IMR-90 (cell line): ENCODE data around the gene COL5A1. TPM values are rescaled to one million over a fixed set of nuclear protein-coding genes. Genes with fewer than 3 reads are reported as not detected.

Source experiments
- ATAC-seq: fragments of 200-7000 bp; cut with Tn5 transposase; 2 replicates; pipeline ENCODE4 v1.9.1; 2020; ENCODE audit warnings: low read depth, mild to moderate bottlenecking, moderate library complexity
- BruUV-seq: library from RNA; stranded (reverse); fragments of 400-500 nt; replicated peaks from 2 replicates; lab custom pipeline; 2021; lab: Mats Ljungman, UMichigan
- CTCF ChIA-PET: fragments of 300-600 bp; formaldehyde crosslinking; extraction: SDS; loops from one replicate; lab custom pipeline; 2021; ENCODE audit warnings: antibody characterized with exemption; lab: Yijun Ruan, JAX
- POLR2A ChIA-PET: fragments of 300-600 bp; sonication (Branson Sonifier 250); formaldehyde crosslinking; loops from one replicate; lab custom pipeline; 2022; ENCODE audit warnings: antibody characterized with exemption; ENCODE audit not compliant: unreplicated experiment; lab: Charles Lee
- DNase-seq: peaks from one replicate; pipeline ENCODE4 v3.0.0; 2013
- H2AFZ ChIP-seq: replicated peaks from 2 replicates; pipeline ENCODE3; 2013; ENCODE audit warnings: low read length, mild to moderate bottlenecking; ENCODE audit not compliant: poor library complexity
- H2AK5ac ChIP-seq: 2 replicates; pipeline ENCODE4 v1.6.1; 2013; ENCODE audit warnings: low read depth, low read length, inconsistent platforms
- H2AK9ac ChIP-seq: replicated peaks from 2 replicates; pipeline ENCODE3; 2013; ENCODE audit warnings: mild to moderate bottlenecking, low read depth, low read length, moderate library complexity; ENCODE audit not compliant: poor library complexity
- H2BK120ac ChIP-seq: 2 replicates; pipeline ENCODE4 v1.6.1; 2013; ENCODE audit warnings: low read depth, low read length, inconsistent platforms
- H2BK15ac ChIP-seq: 3 replicates; pipeline ENCODE4 v1.6.1; 2013; ENCODE audit warnings: low read depth, low read length, inconsistent platforms
- H2BK20ac ChIP-seq: 2 replicates; pipeline ENCODE4 v1.6.1; 2013; ENCODE audit warnings: low read depth, mild to moderate bottlenecking, inconsistent platforms, low read length, moderate library complexity
- H2BK5ac ChIP-seq: 2 replicates; pipeline ENCODE4 v1.6.1; 2013; ENCODE audit warnings: mild to moderate bottlenecking, low read depth, low read length, inconsistent platforms; ENCODE audit not compliant: poor library complexity, severe bottlenecking
- H3K14ac ChIP-seq: replicated peaks from 2 replicates; pipeline ENCODE4 v1.6.1; 2013; ENCODE audit warnings: low read depth, low read length, inconsistent platforms
- H3K18ac ChIP-seq: 2 replicates; pipeline ENCODE4 v1.6.1; 2013; ENCODE audit warnings: low read depth, low read length, control low read depth
- H3K23ac ChIP-seq: 2 replicates; pipeline ENCODE4 v1.6.1; 2013; ENCODE audit warnings: low read depth, low read length, inconsistent platforms
- H3K27ac ChIP-seq: 2 replicates; pipeline ENCODE4 v1.5.1; 2013; ENCODE audit warnings: mild to moderate bottlenecking, control low read depth, low read length; ENCODE audit not compliant: insufficient read depth
- H3K27me3 ChIP-seq: 2 replicates; pipeline ENCODE4 v1.6.1; 2013; ENCODE audit warnings: low read length; ENCODE audit not compliant: control insufficient read depth, insufficient read depth
- H3K36me3 ChIP-seq: 2 replicates; pipeline ENCODE4 v1.6.1; 2013; ENCODE audit warnings: low read length, mixed read lengths; ENCODE audit not compliant: control insufficient read depth, insufficient read depth
- H3K4ac ChIP-seq: 2 replicates; pipeline ENCODE4 v1.6.1; 2013; ENCODE audit warnings: low read depth, low read length, inconsistent platforms
- H3K4me1 ChIP-seq: 2 replicates; pipeline ENCODE4 v1.6.1; 2013; ENCODE audit warnings: low read length, mixed read lengths; ENCODE audit not compliant: control insufficient read depth, insufficient read depth
- H3K4me2 ChIP-seq: 2 replicates; pipeline ENCODE4 v1.6.1; 2013; ENCODE audit warnings: low read depth, mild to moderate bottlenecking, control low read depth, low read length, moderate library complexity
- H3K4me3 ChIP-seq: 2 replicates; pipeline ENCODE4 v1.5.1; 2013; ENCODE audit warnings: low read depth, mild to moderate bottlenecking, control low read depth, low read length, moderate library complexity; ENCODE audit not compliant: insufficient read depth
- H3K56ac ChIP-seq: 2 replicates; pipeline ENCODE4 v1.6.1; 2013; ENCODE audit warnings: low read length, inconsistent platforms; ENCODE audit not compliant: insufficient read depth; ENCODE audit errors: extremely low read depth
- H3K79me1 ChIP-seq, 2 experiments: 2 replicates each; pipeline ENCODE4 v1.6.1; 2013; ENCODE audit warnings: low read length in 2 of 2, inconsistent platforms in 1 of 2, low read depth in 1 of 2
- H3K9ac ChIP-seq: 2 replicates; pipeline ENCODE4 v1.6.1; 2013; ENCODE audit warnings: low read depth, low read length, control low read depth
- H3K9me1 ChIP-seq: 2 replicates; pipeline ENCODE4 v1.6.1; 2013; ENCODE audit warnings: low read length, inconsistent platforms; ENCODE audit not compliant: insufficient read depth
- H3K9me3 ChIP-seq: 2 replicates; pipeline ENCODE4 v1.6.1; 2013; ENCODE audit warnings: low read length; ENCODE audit not compliant: control insufficient read depth, insufficient read depth
- H4K20me1 ChIP-seq: 2 replicates; pipeline ENCODE4 v1.6.1; 2013; ENCODE audit warnings: low read length, inconsistent platforms; ENCODE audit not compliant: insufficient read depth
- H4K5ac ChIP-seq: 2 replicates; pipeline ENCODE4 v1.6.1; 2013; ENCODE audit warnings: mild to moderate bottlenecking, low read depth, low read length, control low read depth
- H4K8ac ChIP-seq, 2 experiments: 2 replicates each; pipeline ENCODE4 v1.6.1; 2013; ENCODE audit warnings: low read depth in 2 of 2, low read length in 2 of 2, control low read depth in 1 of 2, inconsistent platforms in 1 of 2
- H4K91ac ChIP-seq: 2 replicates; pipeline ENCODE4 v1.6.1; 2013; ENCODE audit warnings: low read depth, low read length, inconsistent platforms; ENCODE audit not compliant: insufficient read depth
- CEBPB ChIP-seq: IDR thresholded peaks from 2 replicates; pipeline ENCODE4 v1.6.1; 2012; ENCODE audit warnings: low read depth, low read length, improper control_type of control experiment
- CTCF ChIP-seq: conservative IDR thresholded peaks from 2 replicates; pipeline ENCODE4 v1.5.1; 2012; ENCODE audit warnings: mild to moderate bottlenecking, low read depth, low read length, improper control_type of control experiment
- POLR2A ChIP-seq: IDR thresholded peaks from 2 replicates; pipeline ENCODE4 v1.6.1; 2012; ENCODE audit warnings: mild to moderate bottlenecking, low read depth, low read length
- USF2 ChIP-seq: fragments of 150-350 bp; IDR thresholded peaks from 2 replicates; pipeline ENCODE4 v1.6.1; 2017; ENCODE audit warnings: mild to moderate bottlenecking, antibody characterized with exemption, low read length, low read depth
- WGBS, 2 experiments: methylation state at CpG; one replicate each; pipeline versions ENCODE4 v1.1.5 to v1.1.7; 2013; ENCODE audit warnings: missing lambda C conversion rate in 2 of 2; ENCODE audit not compliant: insufficient read length in 1 of 2; ENCODE audit errors: extremely low coverage in 2 of 2; 5-methylcytosine and 5-hydroxymethylcytosine counted together
- dilution Hi-C: fragments of 300-500 bp; cut with HindIII; formaldehyde crosslinking; loops from one replicate; pipeline ENCODE4 v1.14.3; 2018; ENCODE audit warnings: low sequenced_read_pairs; ENCODE audit not compliant: unreplicated experiment
- in situ Hi-C: fragments of 300-500 bp; cut with MboI; formaldehyde crosslinking; loops from 3 replicates; pipeline ENCODE4 v1.14.3; 2019; ENCODE audit warnings: low sequenced_read_pairs, inconsistent platforms, mixed read lengths
- intact Hi-C: fragments of 100-400 bp; cut with micrococcal nuclease; formaldehyde crosslinking; loops from 2 replicates; pipeline ENCODE4 v1.10.0; 2022
- polyA plus RNA-seq, 3 experiments: library from polyadenylated mRNA; depleted of rRNA; stranded (reverse); fragments of >200 nt; gene quantifications; 2 replicates each; pipeline ENCODE4 v1.2.3, GENCODE V29; 2012; ENCODE audit warnings: low replicate concordance in 1 of 3
- total RNA-seq: library from RNA; depleted of rRNA; stranded (reverse); fragments of >200 nt; gene quantifications from 2 replicates; pipeline ENCODE4 v1.2.3, GENCODE V29; 2012

The COL5A1 gene
- total and polyA plus RNA-seq, 2 of the 4 experiments (the other 2 are of a cell fraction), result 19.2 to 173 TPM

GRCh38 chr9:134781591-134782302, 140.1 kb downstream of the COL5A1 start:
- H4K91ac ChIP-seq, result no peak overlapping the region

More at GRCh38 chr9:134781591-134782302, 140.1 kb downstream of the COL5A1 start:
- H3K4ac ChIP-seq, result no peak overlapping the region
- H4K5ac ChIP-seq, result no peak overlapping the region
- no peak overlapping the region for H2AFZ ChIP-seq
- peaks cover 86% of the 10 kb centered on the region for H3K36me3 ChIP-seq
- no peak overlapping the region for H3K56ac ChIP-seq
- no peak overlapping the region for H3K14ac ChIP-seq
- H3K18ac ChIP-seq, result no peak overlapping the region
- peaks cover 19% of the 10 kb centered on the region; the same call in 1 of the 2 replicates for H4K20me1 ChIP-seq
- no peak overlapping the region for H2BK120ac ChIP-seq
- H4K8ac ChIP-seq, result no peak overlapping the region
- H3K4me1 ChIP-seq, result peaks cover 17% of the 10 kb centered on the region
- no peaks in the 10 kb centered on the region for H3K27me3 ChIP-seq
- no peak overlapping the region for H2BK5ac ChIP-seq
- no peak overlapping the region for H3K4me2 ChIP-seq
- BruUV-seq, result no TSS peak
- CTCF ChIA-PET, result interaction anchor here (1.1 kb wide), 1 partner anchor 332 kb away, joined by 3 read pairs; no protein-coding TSS in a partner anchor
- 0 out of 2 replicates have a peak, but pooled peaks have one; percentile 9 for TF ChIP-seq CTCF
- no peak for TF ChIP-seq USF2
- no peak for TF ChIP-seq CEBPB
- no peak for TF ChIP-seq POLR2A
- POLR2A ChIA-PET, result no interaction called here
- in situ Hi-C loops (no loop called here), dilution Hi-C loops (no loop called here), intact Hi-C loops (no loop called here)
- H3K9me3 ChIP-seq, result no peaks in the 10 kb centered on the region
- no peak overlapping the region for H3K4me3 ChIP-seq
- no peak overlapping the region for H2BK20ac ChIP-seq
- peaks cover 17% of the 10 kb centered on the region for H3K9me1 ChIP-seq
- H3K9ac ChIP-seq, result no peak overlapping the region
- no peak overlapping the region for H2AK9ac ChIP-seq
- DNase-seq (no peak), ATAC-seq (no peak)
- no peak overlapping the region for H2BK15ac ChIP-seq
- peaks cover 23 to 58% of the 10 kb centered on the region in 2 experiments for H3K79me1 ChIP-seq
- H2AK5ac ChIP-seq, result no peak overlapping the region
- H3K27ac ChIP-seq, result no peak overlapping the region
- WGBS, 2 experiments, result 84% methylated on average over 21 of the region's 28 CpGs; no CpG with 5 or more reads in 1 of the 2 experiments
- H3K23ac ChIP-seq, result no peak overlapping the region
